ENCODE results near the gene ITPRID1.
"Not testable (repeated sequence)": the region's sequence is repeated elsewhere in the genome, so short reads cannot be mapped to it uniquely, and the experiment has no call there.

ITPRID1 gene

GRCh38 chr7:31512166-31512565, 1.7 kb upstream of the ITPRID1 start:
- H3K4me3 ChIP-seq: no peak overlapping the region

GRCh38 chr7:31516680-31517502, 3.0 kb downstream of the ITPRID1 start:
- Histone ChIP-seq H3K4me3 (no peak overlapping the region), H3K27ac (no peak overlapping the region)

More at GRCh38 chr7:31512166-31512565, 1.7 kb upstream of the ITPRID1 start:
- H3K27ac ChIP-seq: no peak overlapping the region

- Histone ChIP-seq H3K27ac (no peak overlapping the region), H3K4me3 (no peak overlapping the region)
Observed at GRCh38 chr7:31517513-31517912, 3.6 kb downstream of the ITPRID1 start.

- Histone ChIP-seq H3K4me3 (no peak overlapping the region), H3K27ac (no peak overlapping the region)
Observed at GRCh38 chr7:31518766-31519165, 4.9 kb downstream of the ITPRID1 start.

GRCh38 chr7:31521336-31522010, 7.6 kb downstream of the ITPRID1 start:
- H3K27ac ChIP-seq: no peak overlapping the region
- no peak overlapping the region for H3K4me3 ChIP-seq

- H3K4me3 ChIP-seq: no peak overlapping the region
- H3K27ac ChIP-seq: no peak overlapping the region
Observed at GRCh38 chr7:31526864-31527263, 13.0 kb downstream of the ITPRID1 start.

- no peak overlapping the region for H3K4me3 ChIP-seq
- H3K27ac ChIP-seq: no peak overlapping the region
Observed at GRCh38 chr7:31529103-31529502, 15.2 kb downstream of the ITPRID1 start.

GRCh38 chr7:31540651-31541185, 26.8 kb downstream of the ITPRID1 start:
- H3K27ac ChIP-seq, H3K4me3 ChIP-seq: not testable (repeated sequence)

GRCh38 chr7:31545549-31545948, 31.7 kb downstream of the ITPRID1 start:
- Histone ChIP-seq H3K27ac (no peak overlapping the region), H3K4me3 (no peak overlapping the region)

- H3K4me3 ChIP-seq: no peak overlapping the region
- H3K27ac ChIP-seq: no peak overlapping the region
Observed at GRCh38 chr7:31549611-31550010, 35.7 kb downstream of the ITPRID1 start.

- Histone ChIP-seq H3K27ac (no peak overlapping the region), H3K4me3 (no peak overlapping the region)
Observed at GRCh38 chr7:31550432-31550831, 36.5 kb downstream of the ITPRID1 start.

GRCh38 chr7:31553661-31554081, 39.8 kb downstream of the ITPRID1 start:
- Histone ChIP-seq H3K27ac (no peak overlapping the region), H3K4me3 (no peak overlapping the region)

- no peak overlapping the region for H3K4me3 ChIP-seq
- H3K27ac ChIP-seq: no peak overlapping the region
Observed at GRCh38 chr7:31562002-31562401, 48.1 kb downstream of the ITPRID1 start.

GRCh38 chr7:31563522-31563921, 49.6 kb downstream of the ITPRID1 start:
- no peak overlapping the region for H3K4me3 ChIP-seq
- no peak overlapping the region for H3K27ac ChIP-seq

- H3K27ac ChIP-seq: no peak overlapping the region
- no peak overlapping the region for H3K4me3 ChIP-seq
Observed at GRCh38 chr7:31563951-31564350, 50.1 kb downstream of the ITPRID1 start.

- no peak overlapping the region for H3K4me3 ChIP-seq
- H3K27ac ChIP-seq: no peak overlapping the region
Observed at GRCh38 chr7:31564661-31565060, 50.8 kb downstream of the ITPRID1 start.

- Histone ChIP-seq H3K27ac (no peak overlapping the region), H3K4me3 (no peak overlapping the region)
Observed at GRCh38 chr7:31569528-31569927, 55.6 kb downstream of the ITPRID1 start.

- no peak overlapping the region for H3K4me3 ChIP-seq
Observed at GRCh38 chr7:31583526-31583925, 69.6 kb downstream of the ITPRID1 start.

GRCh38 chr7:31583942-31584341, 70.1 kb downstream of the ITPRID1 start:
- Histone ChIP-seq H3K27ac (no peak overlapping the region), H3K4me3 (no peak overlapping the region)

More at GRCh38 chr7:31583526-31583925, 69.6 kb downstream of the ITPRID1 start:
- H3K27ac ChIP-seq: no peak overlapping the region

GRCh38 chr7:31595390-31595789, 81.5 kb downstream of the ITPRID1 start:
- H3K27ac ChIP-seq: no peak overlapping the region

GRCh38 chr7:31602041-31602625, 88.2 kb downstream of the ITPRID1 start:
- Histone ChIP-seq H3K27ac (no peak overlapping the region), H3K4me3 (no peak overlapping the region)

More at GRCh38 chr7:31595390-31595789, 81.5 kb downstream of the ITPRID1 start:
- no peak overlapping the region for H3K4me3 ChIP-seq

Measured in skin epidermis (tissue), 12 donors.